Progenitor cell of endocrine pancreas (in vitro differentiated cells): Measurements from ENCODE around the gene PIK3IP1. TPM values are rescaled to one million over a fixed set of nuclear protein-coding genes. Genes with fewer than 3 reads are reported as not detected.

Experiments
- DNase-seq: peaks from one replicate; pipeline ENCODE4 v3.0.0; 2021; ENCODE audit warnings: low spot score; ENCODE audit not compliant: unreplicated experiment
- H3K27ac Mint-ChIP-seq: 2 replicates; pipeline ENCODE4 v1.8.0; 2021; ENCODE audit warnings: mild to moderate bottlenecking, moderate library complexity, mixed read lengths
- H3K27me3 Mint-ChIP-seq: 2 replicates; pipeline ENCODE4 v1.8.0; 2021; ENCODE audit warnings: mixed read lengths
- H3K36me3 Mint-ChIP-seq: 2 replicates; pipeline ENCODE4 v1.8.0; 2022; ENCODE audit warnings: mixed read lengths; ENCODE audit not compliant: insufficient read depth
- H3K4me1 Mint-ChIP-seq: 2 replicates; pipeline ENCODE4 v1.8.0; 2021; ENCODE audit warnings: low read depth, mixed read lengths
- H3K4me3 Mint-ChIP-seq: 2 replicates; pipeline ENCODE4 v1.8.0; 2021; ENCODE audit warnings: low read depth, mild to moderate bottlenecking, moderate library complexity, mixed read lengths
- H3K9me3 Mint-ChIP-seq: 2 replicates; pipeline ENCODE4 v1.8.0; 2021; ENCODE audit warnings: low read depth, mixed read lengths
- CTCF ChIP-seq: fragments of 200-600 bp; sonication (generic); IDR thresholded peaks from one replicate; pipeline ENCODE4 v1.5.0; 2021; ENCODE audit warnings: antibody characterized with exemption, mild to moderate bottlenecking; ENCODE audit not compliant: unreplicated experiment
- total RNA-seq: library from RNA; stranded (reverse); gene quantifications from 2 replicates; pipeline ENCODE4 v1.2.1, GENCODE V29; 2021

PIK3IP1 gene
- total RNA-seq, 1 donor from 2014 or later = 7.6 TPM

- H3K27me3 Mint-ChIP-seq = no peaks in the 10 kb centered on the region
Measured at GRCh38 chr22:31259798-31260473, 32.4 kb downstream of the PIK3IP1 start.

GRCh38 chr22:31253949-31254348, 38.3 kb downstream of the PIK3IP1 start:
- Mint-ChIP-seq H3K4me3 (no peak overlapping the region), H3K4me1 (peaks cover 18% of the 10 kb centered on the region), H3K9me3 (no peaks in the 10 kb centered on the region), H3K27me3 (no peaks in the 10 kb centered on the region), H3K36me3 (peaks cover 2% of the 10 kb centered on the region), H3K27ac (peak overlapping the region; percentile 29)
- DNase-seq = no peak
- TF ChIP-seq CTCF = no peak

More at GRCh38 chr22:31259798-31260473, 32.4 kb downstream of the PIK3IP1 start:
- Mint-ChIP-seq H3K4me1 (peaks cover 5% of the 10 kb centered on the region), H3K4me3 (no peak overlapping the region), H3K9me3 (no peaks in the 10 kb centered on the region), H3K36me3 (peaks cover 17% of the 10 kb centered on the region), H3K27ac (no peak overlapping the region)
- no peak for TF ChIP-seq CTCF
- no peak for DNase-seq

GRCh38 chr22:31250740-31251600, 41.3 kb downstream of the PIK3IP1 start:
- peak overlapping the region; percentile 53 for H3K27ac Mint-ChIP-seq
- H3K27me3 Mint-ChIP-seq = no peaks in the 10 kb centered on the region
- H3K36me3 Mint-ChIP-seq = no peaks in the 10 kb centered on the region
- DNase-seq = no peak
- no peak overlapping the region for H3K4me3 Mint-ChIP-seq
- no peak for TF ChIP-seq CTCF
- H3K4me1 Mint-ChIP-seq = peaks cover 31% of the 10 kb centered on the region
- H3K9me3 Mint-ChIP-seq = no peaks in the 10 kb centered on the region

- H3K27me3 Mint-ChIP-seq = no peaks in the 10 kb centered on the region
- peak overlapping the region; percentile 82 for H3K27ac Mint-ChIP-seq
- no peak for DNase-seq
- peaks cover 32% of the 10 kb centered on the region for H3K4me1 Mint-ChIP-seq
- H3K9me3 Mint-ChIP-seq = no peaks in the 10 kb centered on the region
- H3K36me3 Mint-ChIP-seq = no peaks in the 10 kb centered on the region
- H3K4me3 Mint-ChIP-seq = peak overlapping the region; percentile 44
- TF ChIP-seq CTCF = no peak
Measured at GRCh38 chr22:31248965-31249958, 43.0 kb downstream of the PIK3IP1 start.
